Ishikawa (cell line): ENCODE results near the gene KCTD8.

Experiments
- CREB1 ChIP-seq: IDR thresholded peaks from 2 replicates; pipeline ENCODE4 v1.6.1; 2012; ENCODE audit warnings: low read depth
- EP300 ChIP-seq: IDR thresholded peaks from 2 replicates; pipeline ENCODE4 v1.6.1; 2012; ENCODE audit warnings: borderline replicate concordance
- TAF1 ChIP-seq: IDR thresholded peaks from 2 replicates; pipeline ENCODE4 v1.6.1; 2012; ENCODE audit warnings: low read depth, mild to moderate bottlenecking
- TF ChIP-seq, protein P1 (sequence below): IDR thresholded peaks from 2 replicates; pipeline ENCODE4 v1.6.1; 2012
- TF ChIP-seq, protein P2 (sequence below): IDR thresholded peaks from 2 replicates; pipeline ENCODE4 v1.6.1; 2012; ENCODE audit warnings: low read depth, mild to moderate bottlenecking

DNA sequence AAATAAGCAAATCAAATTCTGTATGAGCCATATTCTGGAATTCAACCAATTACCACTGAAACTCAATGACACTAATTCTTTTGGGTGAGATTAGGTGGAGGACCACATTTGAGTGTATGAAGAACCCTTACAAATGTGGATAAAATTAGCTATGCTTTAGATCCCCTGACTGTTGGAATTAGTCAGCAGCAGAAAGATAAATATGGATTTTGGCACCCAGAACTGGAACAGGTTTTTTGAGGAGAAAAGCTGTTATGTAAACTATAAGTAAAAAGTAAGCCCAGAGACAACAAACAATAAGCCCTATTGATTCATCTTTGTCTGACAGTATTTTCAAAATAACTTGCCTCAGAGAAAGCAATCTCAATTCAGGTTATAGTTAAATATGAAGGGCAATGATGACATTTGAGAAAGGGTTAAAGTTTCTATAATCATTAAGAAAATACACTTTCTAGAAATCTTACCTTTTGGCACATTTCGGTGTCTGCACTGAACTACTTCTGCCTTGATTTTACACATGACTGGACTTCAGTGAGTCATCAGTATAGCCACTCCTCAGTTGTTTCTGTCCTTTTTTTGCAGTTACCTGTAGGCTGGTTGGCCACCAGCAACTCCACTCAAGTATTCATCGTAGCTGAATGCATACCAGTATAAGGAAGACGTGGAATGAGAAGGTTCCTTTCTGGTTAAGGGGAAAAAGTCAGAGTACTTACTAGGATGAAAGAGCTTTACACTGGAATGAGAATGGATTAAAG is 80.0 kb downstream of the KCTD8 start:
- TF ChIP-seq TAF1 (no peak), EP300 (no peak), CREB1 (no peak)
- TF ChIP-seq, protein P1, sequence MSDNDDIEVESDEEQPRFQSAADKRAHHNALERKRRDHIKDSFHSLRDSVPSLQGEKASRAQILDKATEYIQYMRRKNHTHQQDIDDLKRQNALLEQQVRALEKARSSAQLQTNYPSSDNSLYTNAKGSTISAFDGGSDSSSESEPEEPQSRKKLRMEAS, result no peak
- TF ChIP-seq, protein P2, sequence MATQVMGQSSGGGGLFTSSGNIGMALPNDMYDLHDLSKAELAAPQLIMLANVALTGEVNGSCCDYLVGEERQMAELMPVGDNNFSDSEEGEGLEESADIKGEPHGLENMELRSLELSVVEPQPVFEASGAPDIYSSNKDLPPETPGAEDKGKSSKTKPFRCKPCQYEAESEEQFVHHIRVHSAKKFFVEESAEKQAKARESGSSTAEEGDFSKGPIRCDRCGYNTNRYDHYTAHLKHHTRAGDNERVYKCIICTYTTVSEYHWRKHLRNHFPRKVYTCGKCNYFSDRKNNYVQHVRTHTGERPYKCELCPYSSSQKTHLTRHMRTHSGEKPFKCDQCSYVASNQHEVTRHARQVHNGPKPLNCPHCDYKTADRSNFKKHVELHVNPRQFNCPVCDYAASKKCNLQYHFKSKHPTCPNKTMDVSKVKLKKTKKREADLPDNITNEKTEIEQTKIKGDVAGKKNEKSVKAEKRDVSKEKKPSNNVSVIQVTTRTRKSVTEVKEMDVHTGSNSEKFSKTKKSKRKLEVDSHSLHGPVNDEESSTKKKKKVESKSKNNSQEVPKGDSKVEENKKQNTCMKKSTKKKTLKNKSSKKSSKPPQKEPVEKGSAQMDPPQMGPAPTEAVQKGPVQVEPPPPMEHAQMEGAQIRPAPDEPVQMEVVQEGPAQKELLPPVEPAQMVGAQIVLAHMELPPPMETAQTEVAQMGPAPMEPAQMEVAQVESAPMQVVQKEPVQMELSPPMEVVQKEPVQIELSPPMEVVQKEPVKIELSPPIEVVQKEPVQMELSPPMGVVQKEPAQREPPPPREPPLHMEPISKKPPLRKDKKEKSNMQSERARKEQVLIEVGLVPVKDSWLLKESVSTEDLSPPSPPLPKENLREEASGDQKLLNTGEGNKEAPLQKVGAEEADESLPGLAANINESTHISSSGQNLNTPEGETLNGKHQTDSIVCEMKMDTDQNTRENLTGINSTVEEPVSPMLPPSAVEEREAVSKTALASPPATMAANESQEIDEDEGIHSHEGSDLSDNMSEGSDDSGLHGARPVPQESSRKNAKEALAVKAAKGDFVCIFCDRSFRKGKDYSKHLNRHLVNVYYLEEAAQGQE, result no peak
